ENCODE results near the gene POFUT1.
A peak's percentile ranks its signal among the peaks of the same experiment; 100 is the strongest.
"Not testable (repeated sequence)": the region's sequence is repeated elsewhere in the genome, so short reads cannot be mapped to it uniquely, and the experiment has no call there.

The POFUT1 gene

DNA sequence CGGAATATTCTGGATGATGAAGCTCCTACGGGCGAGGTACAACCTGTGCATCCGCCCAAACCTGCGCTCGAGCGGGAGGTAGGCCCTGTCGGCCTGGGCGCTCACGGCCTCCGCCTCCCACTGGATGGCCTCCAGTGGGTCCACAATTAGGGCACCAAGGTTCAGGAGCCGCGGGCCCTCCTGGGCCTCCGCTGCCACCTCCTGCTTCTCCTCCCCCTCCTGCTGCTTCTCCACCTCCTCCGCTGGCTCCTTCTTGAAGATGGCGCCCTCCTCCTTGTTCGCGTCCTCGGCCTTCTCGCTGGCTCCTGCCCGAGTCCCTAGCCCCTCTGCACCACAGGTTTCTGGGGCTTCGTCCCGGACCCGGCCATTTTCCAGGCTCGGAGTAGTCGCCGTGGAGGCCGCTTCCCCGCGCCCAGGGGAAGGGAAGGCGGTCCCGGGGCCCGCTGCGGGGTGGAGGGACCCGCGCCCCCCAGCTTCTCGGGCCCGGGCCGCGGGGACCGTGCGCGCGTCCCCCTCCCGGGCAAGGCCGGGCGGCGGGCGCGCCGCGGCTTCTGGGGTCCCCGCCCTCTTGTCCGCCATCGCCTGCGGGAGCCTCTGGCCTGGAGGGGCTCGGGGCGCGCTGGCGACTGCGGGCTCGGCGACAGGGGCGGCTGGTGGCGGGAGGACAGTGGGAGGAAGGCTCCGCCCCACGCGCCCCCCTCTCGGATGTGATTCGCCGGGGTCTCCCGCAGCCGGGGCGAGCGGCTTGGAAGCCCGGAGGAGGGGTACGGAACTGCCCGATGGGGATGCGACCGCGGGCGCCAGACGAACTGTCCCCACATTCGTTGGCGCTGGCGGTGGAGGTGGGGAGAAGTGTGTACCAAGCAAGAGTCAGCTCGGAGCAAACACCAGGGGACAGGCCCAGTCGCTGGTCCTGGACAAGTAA, 17.7 kb upstream of the POFUT1 start:
- DNase-seq: peak; percentile 40

DNA sequence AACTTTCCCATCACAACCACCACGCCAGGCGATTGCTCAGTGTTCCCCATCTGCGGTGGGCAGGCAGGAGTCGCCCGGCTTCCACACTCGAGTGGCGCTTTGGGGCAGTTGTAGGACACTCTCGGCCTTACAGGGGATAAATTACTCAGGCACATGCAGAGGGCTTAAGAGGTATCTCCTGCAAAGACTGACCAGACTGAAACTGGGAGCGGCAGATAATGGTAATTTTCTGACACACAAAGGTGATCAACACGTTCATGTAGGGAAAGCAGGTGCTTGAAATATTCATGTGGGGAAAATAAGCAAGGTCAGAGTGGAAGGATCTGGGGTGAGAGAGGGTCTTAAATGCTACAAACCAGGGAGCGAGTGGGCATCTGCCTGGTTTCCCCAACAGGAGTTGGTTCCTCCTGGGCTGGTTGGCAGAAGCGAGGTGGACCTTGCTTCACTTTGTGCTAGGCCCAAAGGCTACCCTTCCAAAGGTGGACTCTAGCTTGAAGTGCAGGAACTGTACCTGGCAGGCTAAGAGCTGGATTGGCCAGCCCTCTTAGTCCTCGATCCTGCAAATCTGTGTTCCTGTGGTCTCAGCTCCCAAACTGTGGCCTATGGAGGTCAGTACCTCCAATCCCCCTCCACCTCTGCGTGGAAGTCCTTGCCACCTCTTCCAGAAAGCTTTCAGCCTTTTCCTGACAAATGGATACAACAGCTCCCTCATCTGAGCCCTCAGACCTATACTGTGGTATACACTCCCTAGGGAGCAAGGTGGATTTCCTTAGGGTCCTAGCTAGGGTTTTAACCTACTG, 16.9 kb upstream of the POFUT1 start:
- no peak for DNase-seq

DNA sequence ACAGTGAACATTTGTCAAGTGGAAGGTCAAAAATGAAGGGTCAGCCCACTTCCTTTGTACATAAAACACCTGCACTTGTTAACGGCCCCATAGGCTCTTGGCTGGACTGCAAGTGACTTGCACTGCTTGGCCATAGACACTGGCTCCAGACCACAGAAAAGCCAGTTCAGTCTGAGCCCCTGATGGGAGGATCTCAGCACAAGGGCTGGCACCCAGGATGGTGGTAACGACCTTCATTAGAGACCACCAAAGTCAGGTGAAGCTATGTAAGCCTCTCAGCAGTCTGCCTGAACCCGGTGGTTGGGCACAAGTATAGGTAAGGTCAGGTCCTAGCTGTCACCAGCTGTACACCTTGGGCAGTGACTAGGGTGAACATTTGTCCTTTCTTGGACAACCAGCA, 16.3 kb upstream of the POFUT1 start:
- no peak for DNase-seq

DNA sequence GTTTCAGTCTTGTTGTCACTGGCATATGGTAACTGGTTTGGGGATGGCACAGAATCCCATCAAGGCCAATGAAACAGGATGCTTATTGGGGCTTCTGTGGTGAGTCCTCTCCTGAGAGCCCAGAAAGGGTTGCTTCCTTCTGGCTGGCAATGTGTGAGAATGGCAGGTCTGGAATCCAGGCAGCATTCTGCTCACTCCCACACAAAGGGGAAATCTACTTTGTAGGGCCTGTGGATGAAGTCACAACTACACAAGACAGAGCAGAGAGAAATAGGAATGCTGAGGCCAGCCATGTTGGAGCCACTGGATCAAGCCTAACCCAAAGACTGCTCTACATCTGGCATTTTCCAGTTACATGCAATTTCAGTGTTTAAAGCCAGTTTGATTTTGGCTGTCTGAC, 15.8 kb upstream of the POFUT1 start:
- DNase-seq: no peak

DNA sequence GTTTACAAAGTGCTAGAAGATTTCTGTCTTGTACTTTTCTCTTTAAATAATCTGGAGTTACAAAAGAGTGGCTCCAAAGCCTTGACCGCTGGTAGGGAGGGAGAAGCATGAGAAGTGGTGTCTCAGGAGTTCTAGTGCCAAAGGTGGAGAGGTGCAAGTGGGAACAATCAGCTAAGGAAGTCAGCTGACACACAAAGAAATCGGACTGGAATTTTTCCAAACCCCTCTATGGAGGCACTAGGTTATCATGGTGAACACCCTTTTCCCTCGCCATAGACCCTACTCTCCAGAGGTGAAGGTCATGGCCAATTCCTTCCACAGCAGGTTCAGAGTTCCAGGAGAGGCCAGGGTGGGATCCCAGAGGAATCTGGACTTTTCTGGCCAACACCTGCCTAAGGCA, 15.0 kb upstream of the POFUT1 start:
- DNase-seq: no peak

DNA sequence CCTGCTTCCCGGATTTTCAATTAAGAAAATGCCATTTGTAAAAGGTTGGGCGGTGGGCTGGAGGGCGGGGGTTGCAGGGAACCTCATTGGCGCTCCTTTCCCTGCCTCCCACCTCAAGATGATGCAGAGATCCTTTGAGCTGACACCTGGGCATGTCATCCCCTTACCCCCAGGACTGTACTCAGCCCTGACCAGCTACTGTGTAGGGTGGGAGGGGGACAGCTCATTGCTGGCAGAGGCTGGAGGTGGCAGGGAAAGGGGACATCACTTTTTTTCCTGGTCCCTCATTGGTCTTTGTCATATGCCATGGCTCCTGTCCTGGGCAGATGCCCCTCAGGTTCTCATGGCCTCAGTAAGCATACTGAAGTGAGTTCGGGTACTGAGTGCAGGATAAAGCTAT, 14.3 kb upstream of the POFUT1 start:
- not testable (repeated sequence) for DNase-seq

DNA sequence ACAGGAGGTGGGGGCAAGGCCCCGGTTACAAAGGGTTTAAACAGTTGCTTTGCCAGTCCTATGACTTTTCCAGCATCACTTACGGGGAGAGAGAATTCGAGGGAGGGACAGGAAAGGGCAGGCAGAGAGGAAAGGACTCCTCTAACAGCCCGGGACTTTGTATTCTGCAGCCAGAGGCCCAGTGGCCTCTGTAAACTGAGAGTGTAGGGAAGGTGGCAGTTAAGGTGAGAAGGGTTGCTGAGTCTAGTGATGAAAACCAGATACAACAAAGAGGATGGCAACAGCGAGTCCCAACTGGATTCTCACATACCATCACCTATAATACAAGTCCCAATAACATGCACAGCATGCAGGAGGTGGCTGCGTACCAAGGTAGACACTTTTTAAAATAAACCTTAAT, 13.7 kb upstream of the POFUT1 start:
- no peak for DNase-seq

DNA sequence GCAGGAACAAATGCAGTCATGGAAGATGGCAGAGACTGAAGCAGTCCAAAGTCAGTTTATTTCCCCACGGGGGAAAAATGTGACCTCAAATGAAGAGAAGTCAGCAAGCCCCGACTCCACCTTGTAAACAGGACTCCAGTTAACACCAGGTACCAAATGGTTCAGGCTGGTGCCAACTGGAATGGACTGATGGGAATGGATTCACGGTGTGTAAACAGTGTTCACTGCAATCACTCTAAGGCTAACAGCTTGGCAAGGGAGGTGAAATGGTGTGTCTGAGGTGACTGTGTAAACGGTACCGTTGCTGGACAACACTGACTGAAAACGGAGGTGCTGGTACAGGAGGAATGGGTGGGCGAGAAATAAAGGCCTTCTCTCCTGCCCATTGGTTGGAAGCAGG, 12.1 kb upstream of the POFUT1 start:
- DNase-seq: no peak

DNA sequence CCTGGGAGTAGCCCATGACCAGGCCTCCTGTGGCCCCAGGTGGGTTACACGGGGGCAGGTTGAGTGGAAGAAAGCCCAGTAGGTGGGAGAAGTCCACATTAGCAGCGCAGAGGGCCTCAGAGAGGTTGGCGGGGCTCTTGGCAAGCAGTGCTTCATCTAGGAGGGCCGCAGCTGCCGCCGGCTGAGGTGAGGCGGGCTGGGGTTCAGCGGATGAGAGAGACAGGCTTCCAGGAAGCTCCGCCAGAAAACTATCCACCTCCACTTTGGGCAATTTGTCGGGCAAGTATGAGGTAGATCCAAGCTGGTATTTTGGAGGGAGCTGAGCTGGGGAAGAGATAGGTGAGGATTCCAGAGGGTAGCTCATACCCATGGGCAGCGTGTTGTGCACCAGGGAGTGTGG, 11.1 kb upstream of the POFUT1 start:
- DNase-seq: not testable (repeated sequence)

DNA sequence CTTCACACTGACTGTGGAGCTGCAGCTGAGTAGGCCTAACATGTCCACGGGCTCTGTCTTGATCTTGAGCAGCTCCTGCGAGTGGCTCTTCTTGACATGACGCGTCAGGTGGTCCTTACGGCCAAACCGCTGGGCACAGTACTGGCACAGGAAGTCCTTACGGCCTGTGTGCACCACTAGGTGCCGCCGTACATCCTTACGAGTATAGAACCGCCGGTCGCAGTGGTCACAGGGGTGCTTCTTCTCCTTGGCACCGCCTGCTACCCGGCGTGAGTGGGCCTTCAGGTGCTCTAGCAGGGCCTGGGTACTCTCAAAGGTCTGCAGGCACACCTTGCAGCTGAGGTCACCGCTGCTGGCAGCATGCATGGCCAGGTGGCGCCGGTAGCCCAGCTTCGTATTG, 10.5 kb upstream of the POFUT1 start:
- not testable (repeated sequence) for DNase-seq

DNA sequence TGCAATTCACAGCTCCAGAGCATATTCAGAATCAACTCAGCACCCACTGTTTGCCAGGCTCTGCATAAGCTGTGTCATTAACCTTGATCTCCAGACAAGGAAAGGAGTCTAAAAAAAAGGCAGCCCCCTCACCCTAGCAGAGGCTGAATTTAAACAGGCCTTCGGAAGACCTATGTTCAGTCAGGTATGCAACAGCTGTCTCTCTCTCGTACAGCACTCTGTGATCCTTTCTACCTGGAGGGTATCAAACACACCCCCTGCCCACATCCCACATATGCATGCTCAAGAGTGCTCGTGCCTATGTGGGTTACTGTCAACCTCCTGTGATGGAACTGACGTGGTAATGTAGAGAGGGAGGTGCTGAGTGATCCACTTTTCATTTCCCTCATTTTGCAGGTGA, 8.7 kb upstream of the POFUT1 start:
- DNase-seq: no peak

DNA sequence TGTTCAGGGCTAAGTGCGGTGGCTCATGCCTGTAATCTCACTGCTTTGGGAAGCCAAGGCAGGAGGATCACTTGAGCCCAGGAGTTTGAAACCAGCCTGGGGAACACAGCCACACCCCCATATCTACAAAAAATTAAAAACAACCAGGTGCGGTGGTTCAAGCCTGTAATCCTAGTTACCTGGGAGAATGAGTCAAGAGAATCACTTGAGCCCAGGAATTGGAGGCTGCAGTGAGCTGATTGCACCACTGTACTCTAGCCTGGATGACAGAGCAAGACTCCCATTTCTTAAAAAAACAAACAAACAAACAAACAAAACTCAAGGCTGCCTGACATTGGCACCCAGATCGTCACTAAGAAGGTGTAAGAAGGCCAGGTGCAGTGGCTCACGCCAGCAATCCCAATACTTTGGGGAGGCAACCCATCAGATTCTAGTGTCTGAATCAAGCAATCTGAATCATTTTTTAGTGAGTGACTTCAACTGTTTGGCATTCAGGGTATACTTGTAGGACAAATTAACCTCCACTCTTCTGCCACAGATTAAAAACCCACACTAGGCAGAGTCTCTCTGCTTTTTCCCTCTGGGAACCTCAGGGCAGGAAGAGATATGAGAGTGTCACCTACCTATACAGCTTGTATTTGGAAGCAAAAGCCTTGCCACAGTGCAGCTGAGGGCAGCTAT, 6.2 kb upstream of the POFUT1 start:
- DNase-seq: no peak

DNA sequence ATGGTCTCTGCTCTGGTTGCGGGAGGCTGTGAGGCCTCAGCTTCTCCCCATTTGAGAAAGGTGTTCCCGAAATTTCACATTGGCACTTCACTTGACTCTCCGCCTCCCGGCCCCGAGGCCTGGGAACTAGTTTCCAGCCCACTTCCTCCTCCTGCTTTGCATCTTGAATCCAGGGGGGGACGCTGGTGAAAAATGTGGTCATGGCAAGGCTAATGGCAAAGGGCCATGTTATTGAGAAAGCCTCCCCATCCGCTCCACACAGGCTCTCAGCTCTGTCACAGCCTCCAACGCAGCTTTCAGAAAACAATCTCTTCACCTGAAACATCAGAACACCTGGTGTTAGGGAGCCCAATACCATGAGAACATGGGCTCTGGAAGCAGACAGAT, 5.7 kb upstream of the POFUT1 start:
- DNase-seq: no peak

DNA sequence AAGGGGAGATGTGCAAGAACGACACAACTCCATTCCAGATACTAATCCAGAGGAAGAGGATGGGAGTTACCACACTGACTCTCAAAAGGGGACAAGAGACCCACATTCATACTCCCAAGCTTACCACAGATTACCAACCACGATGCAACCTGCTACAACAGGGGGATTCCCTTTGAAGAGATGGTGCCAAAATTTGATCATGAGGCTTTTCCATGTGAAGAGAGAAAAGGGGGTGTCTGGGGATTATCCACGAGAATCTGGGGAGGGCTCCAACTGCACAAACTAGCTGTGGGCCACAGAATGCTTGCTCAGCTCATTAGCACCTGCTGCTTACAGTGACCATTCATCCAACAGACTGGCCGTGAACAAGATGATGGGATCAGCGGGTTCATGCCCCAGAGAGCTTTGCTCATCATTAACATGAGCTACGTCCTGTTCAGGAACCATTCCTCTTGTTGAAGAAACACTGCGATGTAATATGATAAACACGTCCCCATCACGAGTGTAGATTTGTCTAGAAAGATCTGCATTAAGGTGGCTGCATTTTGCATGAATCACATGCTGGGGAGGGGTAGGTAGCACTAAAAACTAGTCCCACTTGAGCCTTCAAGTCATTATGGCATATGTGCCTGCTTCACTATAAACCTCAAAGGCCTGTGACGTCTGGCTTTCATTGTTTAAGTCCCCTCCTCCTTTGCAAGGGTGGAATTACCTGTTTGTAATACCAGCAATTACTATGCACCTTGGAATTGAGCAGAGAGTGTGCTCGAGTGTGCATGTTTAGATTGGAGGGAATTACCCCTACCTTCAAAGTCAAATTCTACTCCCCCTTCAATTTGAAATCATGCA, 4.1 kb upstream of the POFUT1 start:
- no peak for DNase-seq

DNA sequence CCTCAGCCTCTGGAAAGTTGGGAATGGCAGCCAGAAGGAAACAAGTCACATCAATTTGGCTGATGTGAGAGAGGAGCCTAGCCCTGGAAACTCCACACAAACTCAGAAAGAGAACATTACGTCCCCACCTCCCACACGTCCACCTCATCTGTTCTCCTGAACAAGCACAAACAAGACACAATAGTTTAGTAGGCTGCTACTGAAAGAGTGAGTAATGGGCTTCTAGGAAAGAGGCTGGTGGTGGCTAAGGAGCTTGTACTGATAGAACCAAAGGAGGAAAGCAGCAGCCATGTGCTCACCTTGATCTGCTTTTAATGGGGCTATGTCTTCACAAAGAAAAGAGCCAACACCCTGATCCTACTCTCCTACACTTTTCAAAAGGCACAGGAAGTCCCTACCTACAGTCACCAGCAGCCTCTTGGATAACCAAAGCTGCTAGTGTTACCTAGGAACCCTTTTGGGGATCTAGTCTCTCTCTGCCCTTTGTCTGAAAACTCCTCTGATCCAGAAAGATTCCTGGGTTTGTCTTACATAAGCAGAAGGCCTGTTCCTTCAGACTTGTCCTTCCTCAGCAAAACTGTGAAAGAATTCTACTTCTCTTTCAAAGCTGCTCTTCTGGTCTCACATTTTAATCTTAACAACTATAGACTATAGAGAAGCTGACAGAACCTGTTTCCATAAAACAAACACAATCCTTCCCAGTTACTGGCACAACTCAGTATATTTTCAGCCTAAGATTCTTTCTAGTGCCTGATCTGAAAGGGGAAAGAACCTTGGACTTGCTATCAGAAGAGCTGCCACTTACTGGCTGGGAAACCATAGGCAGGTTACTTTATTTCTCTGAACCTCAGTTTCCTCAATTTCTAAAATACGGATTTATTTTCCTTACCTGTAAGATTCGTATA, 3.2 kb upstream of the POFUT1 start:
- DNase-seq: no peak

DNA sequence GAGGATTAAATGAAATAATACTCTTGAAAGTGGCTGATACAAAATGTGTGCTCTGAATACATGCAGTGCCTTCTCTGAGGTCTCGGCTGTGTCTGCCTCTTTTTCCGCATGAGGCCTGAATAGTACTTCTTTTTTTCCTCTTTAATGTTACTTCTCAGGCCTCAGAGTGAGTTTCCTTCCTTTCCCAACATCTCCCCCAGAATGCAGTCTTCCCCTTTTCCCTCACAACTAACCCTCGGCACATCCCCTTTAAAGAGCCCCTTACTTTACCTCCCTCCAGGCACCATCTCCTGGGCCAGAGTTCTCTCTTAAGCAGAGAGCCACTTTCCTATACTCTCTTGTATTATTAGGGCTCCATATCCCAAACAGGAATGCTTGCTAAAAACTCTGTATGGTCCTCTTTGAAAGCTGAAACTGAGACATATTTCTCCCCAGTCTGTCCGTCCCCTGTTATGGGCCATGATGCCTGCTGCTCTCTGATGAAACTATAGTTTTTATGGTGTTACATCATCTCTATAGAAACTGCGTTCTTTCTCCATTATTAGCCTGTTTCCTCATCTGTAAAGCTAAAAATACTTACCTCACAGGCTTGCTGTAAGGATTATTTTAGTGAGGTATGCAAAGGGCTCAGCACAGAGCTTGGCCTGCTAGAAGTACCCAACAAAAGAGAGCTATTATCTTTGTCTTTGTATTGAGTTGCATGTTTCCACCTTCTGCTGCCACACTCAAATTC, 2.4 kb upstream of the POFUT1 start:
- no peak for DNase-seq

DNA sequence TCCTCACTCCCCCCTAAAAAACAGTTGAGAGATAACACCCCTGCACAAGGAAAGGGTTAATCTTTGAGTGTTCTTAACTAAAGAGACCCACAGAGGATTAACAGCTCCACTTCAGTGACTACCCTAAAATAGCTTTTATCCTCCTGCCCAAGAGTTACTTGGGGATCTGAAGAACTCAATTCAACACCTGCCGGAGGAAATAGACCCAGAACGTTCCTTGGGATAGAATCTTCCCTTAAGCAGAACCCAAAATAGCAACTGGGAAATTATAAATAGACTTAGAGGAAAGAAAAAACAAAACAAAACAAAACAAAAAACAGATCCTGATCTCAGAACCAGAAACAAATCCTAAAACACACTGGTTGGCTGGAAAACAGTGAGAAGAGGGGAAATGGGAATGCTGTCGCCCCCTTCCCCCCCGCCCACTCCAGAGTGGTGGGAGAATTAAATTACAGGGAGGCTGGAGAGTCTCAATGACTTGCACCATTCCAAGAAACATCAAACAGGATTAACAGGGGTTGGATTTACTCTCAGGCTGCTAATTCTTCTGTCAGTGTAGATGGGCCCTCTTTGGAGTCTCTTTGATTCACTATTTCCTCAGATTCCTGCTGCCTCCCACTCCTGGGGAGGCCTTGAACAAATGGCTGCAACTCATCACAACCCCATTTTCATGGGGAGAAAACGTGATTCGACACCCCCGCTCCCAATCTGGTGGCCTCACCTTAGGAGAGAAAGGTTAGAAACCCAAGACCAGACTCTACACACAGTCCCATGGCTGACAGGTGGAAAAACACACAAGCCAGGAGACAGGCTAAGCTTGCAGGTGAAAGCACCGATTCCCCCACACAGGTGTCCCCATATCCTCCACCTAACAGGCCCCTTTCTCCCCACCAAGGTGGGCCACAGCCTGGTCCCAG, 1.6 kb upstream of the POFUT1 start:
- no peak for DNase-seq

DNA sequence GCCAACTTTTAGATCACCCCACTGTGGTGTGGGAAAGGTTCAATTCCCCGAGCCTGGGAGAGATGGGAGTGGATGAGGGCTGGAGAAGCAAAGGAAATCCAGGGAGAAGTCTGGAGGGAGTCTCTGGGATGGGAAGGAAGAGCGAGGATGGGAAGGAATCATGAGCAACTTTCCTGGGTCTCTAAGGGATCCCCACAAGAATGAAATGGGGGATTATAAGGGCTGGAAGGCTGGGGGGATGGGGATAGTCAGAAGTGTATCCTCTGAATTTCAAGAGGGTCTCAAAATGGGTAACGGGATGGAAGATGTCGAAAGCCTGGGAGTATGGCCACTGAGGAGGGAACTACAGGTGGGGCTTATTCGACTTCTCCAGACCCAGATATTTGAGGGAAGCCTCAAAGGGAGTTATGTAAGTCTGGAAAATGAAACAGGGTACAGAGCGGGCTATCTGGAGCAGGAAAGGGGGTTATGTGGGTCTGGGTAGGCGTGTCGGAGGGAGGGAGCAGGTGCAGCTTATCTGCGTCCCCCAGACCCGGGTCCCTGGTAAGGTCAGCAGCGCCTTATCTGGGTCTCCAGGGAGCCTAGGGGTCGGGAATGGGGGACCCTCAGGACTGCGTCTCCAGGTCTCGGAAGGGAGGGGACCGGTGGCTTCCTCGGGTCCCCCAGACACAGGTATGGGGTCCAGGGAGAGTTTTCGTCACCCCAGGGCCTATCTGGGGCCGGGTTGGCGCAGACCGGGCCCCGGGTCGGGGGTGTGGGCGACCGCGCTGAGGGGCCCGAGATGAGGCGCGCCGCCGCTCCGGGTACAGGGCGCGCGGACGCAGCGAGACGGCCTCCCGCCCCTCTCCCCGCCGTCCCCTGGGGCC, 687 bp upstream of the POFUT1 start:
- DNase-seq: peak; percentile 20
